K562 (cell line): ENCODE data around the gene CALHM2. TPM values are rescaled to one million over a fixed set of nuclear protein-coding genes. Genes with fewer than 3 reads are reported as not detected.

Source experiments
- ATAC-seq: fragments of 200-7000 bp; cut with Tn5 transposase; 3 replicates; pipeline ENCODE4 v1.9.1; 2020; ENCODE audit warnings: moderate library complexity
- BruUV-seq: library from RNA; stranded (reverse); fragments of 400-500 nt; replicated peaks from 2 replicates; lab custom pipeline; 2021; lab: Mats Ljungman, UMichigan
- CTCF ChIA-PET: fragments of 300-600 bp; formaldehyde crosslinking; extraction: SDS; loops from one replicate; lab custom pipeline; 2021; ENCODE audit warnings: low intra/inter-chr PET ratio; lab: Yijun Ruan, JAX
- POLR2A ChIA-PET: fragments of 300-600, 350-650 bp; sonication (Branson Sonifier 250); formaldehyde crosslinking; extraction: SDS; loops from one replicate; lab custom pipeline; 2021; ENCODE audit warnings: antibody characterized with exemption, inconsistent platforms; lab: Yijun Ruan, JAX
- DNase-seq, 4 experiments: peaks; one replicate each; pipeline versions ENCODE4 v3.0.0 to v3.0.0-alpha.2; 2011 to 2018; ENCODE audit warnings: low spot score in 3 of 4, mixed read lengths in 3 of 4; ENCODE audit errors: extremely low read depth in 1 of 4
- FAIRE-seq: peaks from 2 replicates; lab custom pipeline; 2011; peaks lifted over from hg19 to GRCh38; lab: Jason Lieb, UNC
- H2AFZ ChIP-seq: 2 replicates; pipeline ENCODE4 v1.6.0; 2011; ENCODE audit warnings: low read depth, low read length, control low read depth, inconsistent platforms
- H3K27ac ChIP-seq: fragments of 200-600 bp; 3 replicates; pipeline ENCODE4 v1.8.0; 2011; ENCODE audit warnings: low read depth, mild to moderate bottlenecking, control low read depth, inconsistent platforms, low read length, moderate library complexity, mixed read lengths; ENCODE audit errors: extremely low read depth
- H3K27me3 ChIP-seq, 2 experiments: fragments of 300-600 bp in 1 of 2; 2 replicates in 1 of 2; 3 replicates in 1 of 2; pipeline versions ENCODE4 v1.6.0 to v1.8.0; 2011; ENCODE audit warnings: inconsistent platforms in 2 of 2, low read length in 2 of 2, mild to moderate bottlenecking in 1 of 2, mixed read lengths in 1 of 2, moderate library complexity in 1 of 2; ENCODE audit not compliant: control insufficient read depth in 2 of 2, insufficient read depth in 2 of 2
- H3K36me3 ChIP-seq: fragments of 300-600 bp; 3 replicates; pipeline ENCODE4 v1.8.0; 2011; ENCODE audit warnings: mild to moderate bottlenecking, low read length, inconsistent platforms; ENCODE audit not compliant: control insufficient read depth, insufficient read depth
- H3K4me1 ChIP-seq, 2 experiments: fragments of 200-600 bp in 1 of 2; replicated peaks in 1 of 2; 2 replicates in 1 of 2; 3 replicates in 1 of 2; pipeline versions ENCODE4 v1.5.1 to v1.8.0; 2011; ENCODE audit warnings: inconsistent platforms in 2 of 2, low read length in 2 of 2, mild to moderate bottlenecking in 1 of 2, mixed read lengths in 1 of 2, moderate library complexity in 1 of 2; ENCODE audit not compliant: control insufficient read depth in 2 of 2, insufficient read depth in 2 of 2
- H3K4me2 ChIP-seq: 2 replicates; pipeline ENCODE4 v1.6.1; 2011; ENCODE audit warnings: low read length, control low read depth, inconsistent platforms, mixed read lengths; ENCODE audit not compliant: insufficient read depth
- H3K4me3 ChIP-seq: fragments of 200-600 bp; sonication (generic), shearing (Covaris generic); 2 replicates; pipeline ENCODE4 v1.5.1; 2016; ENCODE audit warnings: control low read depth, inconsistent platforms
- H3K79me2 ChIP-seq: fragments of 200-600 bp; 3 replicates; pipeline ENCODE4 v1.8.0; 2011; ENCODE audit warnings: low read length, inconsistent platforms; ENCODE audit not compliant: control insufficient read depth, insufficient read depth
- H3K9ac ChIP-seq, 2 experiments: 2 replicates each; pipeline versions ENCODE4 v1.6.0 to v1.6.1; 2011; ENCODE audit warnings: low read depth in 2 of 2, low read length in 2 of 2, control low read depth in 1 of 2, inconsistent platforms in 1 of 2, mild to moderate bottlenecking in 1 of 2, mixed read lengths in 1 of 2; ENCODE audit not compliant: insufficient read depth in 1 of 2
- H3K9me1 ChIP-seq: one replicate; pipeline ENCODE4 v1.6.0; 2011; ENCODE audit warnings: inconsistent platforms, mild to moderate bottlenecking, low read length, moderate library complexity; ENCODE audit not compliant: control insufficient read depth, insufficient read depth
- H3K9me3 ChIP-seq: replicated peaks from 2 replicates; pipeline ENCODE4 v1.5.1; 2011; ENCODE audit warnings: low read depth, low read length, inconsistent platforms; ENCODE audit not compliant: control insufficient read depth, insufficient read depth
- H4K20me1 ChIP-seq: replicated peaks from 2 replicates; pipeline ENCODE4 v1.6.1; 2011; ENCODE audit warnings: low read length, inconsistent platforms, mixed read lengths; ENCODE audit not compliant: control insufficient read depth, insufficient read depth
- BCLAF1 ChIP-seq, 2 experiments: fragments of 450-650 bp in 1 of 2; IDR thresholded peaks; 2 replicates each; pipeline ENCODE4 v1.6.1; 2011 to 2017; ENCODE audit warnings: low read depth in 2 of 2, antibody characterized with exemption in 1 of 2, borderline replicate concordance in 1 of 2, low read length in 1 of 2, mild to moderate bottlenecking in 1 of 2, mixed read lengths in 1 of 2; ENCODE audit not compliant: control insufficient read depth in 1 of 2
- CBX8 ChIP-seq: fragments of 200-600 bp; sonication (generic); IDR thresholded peaks from 2 replicates; pipeline ENCODE4 v1.6.1; 2012; ENCODE audit warnings: borderline replicate concordance, mixed run types, low read depth, mild to moderate bottlenecking, moderate library complexity, mixed read lengths, low read length, control low read depth, inconsistent platforms; ENCODE audit not compliant: poor library complexity, severe bottlenecking; ENCODE audit errors: extremely low read depth
- CREB3L1 ChIP-seq: fragments of 450-650 bp; IDR thresholded peaks from 2 replicates; pipeline ENCODE4 v1.6.1; 2014; ENCODE audit warnings: low read depth, mild to moderate bottlenecking, moderate library complexity, borderline replicate concordance
- CTBP1 ChIP-seq: fragments of 450-650 bp; IDR thresholded peaks from 2 replicates; pipeline ENCODE4 v1.6.1; 2016; ENCODE audit warnings: borderline replicate concordance
- KDM1A ChIP-seq, 2 experiments: fragments of 450-650 bp; IDR thresholded peaks; 2 replicates each; pipeline ENCODE4 v1.6.1; 2016; ENCODE audit warnings: mild to moderate bottlenecking in 2 of 2
- MED1 ChIP-seq: sonication (generic); formaldehyde crosslinking; IDR thresholded peaks from 2 replicates; pipeline ENCODE4 v1.8.1; 2023; ENCODE audit warnings: missing genetic modification reagents, borderline replicate concordance
- NFYB ChIP-seq: IDR thresholded peaks from 2 replicates; pipeline ENCODE4 v1.6.1; 2011; ENCODE audit warnings: mild to moderate bottlenecking, moderate library complexity; ENCODE audit not compliant: insufficient read length; ENCODE audit errors: extremely low read depth
- SMAD4 ChIP-seq: fragments of 250-450 bp; sonication (Bioruptor Pico); conservative IDR thresholded peaks from 2 replicates; pipeline ENCODE4 v1.8.0; 2021; ENCODE audit warnings: inconsistent platforms, mild to moderate bottlenecking, moderate library complexity
- ZBTB8A ChIP-seq: fragments of 450-650 bp; IDR thresholded peaks from 2 replicates; pipeline ENCODE4 v1.6.1; 2018; ENCODE audit warnings: mild to moderate bottlenecking, moderate library complexity; ENCODE audit not compliant: partially characterized antibody
- ZNF197 ChIP-seq: fragments of 200-800 bp; sonication (Bioruptor generic); IDR thresholded peaks from 2 replicates; pipeline ENCODE4 v1.6.1; 2016; ENCODE audit warnings: low read depth, missing genetic modification characterization, missing compliant biosample characterization
- ZNF449 ChIP-seq: fragments of 250-450 bp; sonication (Bioruptor Pico); IDR thresholded peaks from 2 replicates; pipeline ENCODE4 v1.8.0; 2022; ENCODE audit warnings: moderate library complexity, mild to moderate bottlenecking, inconsistent platforms
- ZNF644 ChIP-seq: fragments of 200-800 bp; sonication (Bioruptor generic); IDR thresholded peaks from 2 replicates; pipeline ENCODE4 v1.6.1; 2016; ENCODE audit warnings: low read depth, missing genetic modification characterization, missing compliant biosample characterization
- WGBS: fragments of 100-300 bp; shearing (Covaris generic); methylation state at CpG from one replicate; pipeline ENCODE4 v1.1.6; 2016; ENCODE audit warnings: low coverage, mixed read lengths; ENCODE audit not compliant: insufficient coverage; ENCODE audit errors: missing lambda C conversion rate; 5-methylcytosine and 5-hydroxymethylcytosine counted together
- in situ Hi-C: fragments of 300-500 bp; cut with MboI; formaldehyde crosslinking; loops from 4 replicates; pipeline ENCODE4 v1.15.0; 2018; ENCODE audit warnings: inconsistent platforms, mixed read lengths
- intact Hi-C: fragments of 100-400 bp; cut with micrococcal nuclease; formaldehyde crosslinking; loops from 2 replicates; pipeline ENCODE4 v1.14.2; 2022
- polyA plus RNA-seq, 8 experiments: library from polyadenylated mRNA; depleted of rRNA in 4 of 8; stranded (reverse) in 5 of 8; unstranded in 3 of 8; fragments of >200 nt; fragmentation: Nextera tagmentation in 2 of 8; fragmentation: Illumina TruSeq in 1 of 8; extraction: Ambion mirVana in 2 of 8; extraction: Trizol in 1 of 8; gene quantifications; 2 replicates each; pipeline versions ENCODE4 v1.2.1 to v1.2.3, GENCODE V29; 2011 to 2014; ENCODE audit warnings: inconsistent platforms in 1 of 8, missing spikeins in 1 of 8
- total RNA-seq, 7 experiments: library from RNA; depleted of rRNA in 6 of 7; stranded (reverse); fragments of >200 nt in 6 of 7; fragmentation: Illumina TruSeq in 2 of 7; extraction: Trizol in 2 of 7; gene quantifications; 2 replicates each; pipeline versions ENCODE4 v1.2.1 to v1.2.3, GENCODE V29; 2011 to 2021; ENCODE audit warnings: low replicate concordance in 1 of 7

The CALHM2 gene
- total and polyA plus RNA-seq, 9 of the 15 experiments (the other 6 are each of a cell fraction or from before 2014, with no cell fraction given) = 0.08 to 0.14 (median 0.13) TPM; not detected in 6

GRCh38 chr10:103490986-103491314, 38.8 kb upstream of the CALHM2 start:
- no peaks in the 10 kb centered on the region for H3K9me1 ChIP-seq
- H3K9me3 ChIP-seq = no peaks in the 10 kb centered on the region
- BruUV-seq = no TSS peak
- H3K36me3 ChIP-seq = no peaks in the 10 kb centered on the region
- POLR2A ChIA-PET = interaction anchor here (0.8 to 1.7 kb wide), 5 partner anchors 9 to 19 kb away, joined by 3 to 4 read pairs (median 3); no protein-coding TSS in a partner anchor
- intact Hi-C loops (no loop called here), in situ Hi-C loops (no loop called here)
- H2AFZ ChIP-seq = no peak overlapping the region
- TF ChIP-seq ZNF197 = no peak
- no peak for TF ChIP-seq NFYB
- TF ChIP-seq BCLAF1 (IDR thresholded peaks at IDR 0.05; ENCODE audit: borderline replicate concordance in 1 of 2, control insufficient read depth in 1 of 2, low read depth in 2 of 2, low read length in 1 of 2) = no peak
- TF ChIP-seq CREB3L1 = no peak
- no peak for TF ChIP-seq CBX8
- TF ChIP-seq KDM1A (IDR thresholded peaks at IDR 0.05) = no peak
- TF ChIP-seq SMAD4 (CRISPR knock-in tag) = no peak
- no peak for TF ChIP-seq ZNF449
- TF ChIP-seq ZNF644 = no peak
- no peak for TF ChIP-seq CTBP1
- TF ChIP-seq ZBTB8A = no peak
- no peak for TF ChIP-seq MED1
- no peak overlapping the region for H3K4me2 ChIP-seq
- no peaks in the 10 kb centered on the region; the same call in 1 of the 2 replicates for H4K20me1 ChIP-seq
- H3K4me1 ChIP-seq = peaks cover 0 to 14% of the 10 kb centered on the region in 2 experiments; a peak in 2 of 5 replicates
- peaks cover 11 to 46% of the 10 kb centered on the region in 2 experiments; a peak in 4 of 5 replicates for H3K27me3 ChIP-seq
- no peak for ATAC-seq
- CTCF ChIA-PET = no interaction called here
- 40% methylated on average over 1 of the region's 1 CpG for WGBS
- no peak overlapping the region for H3K27ac ChIP-seq
- H3K9ac ChIP-seq = no peak overlapping the region
- no peak for FAIRE-seq
- H3K79me2 ChIP-seq = no peaks in the 10 kb centered on the region
- no peak for DNase-seq
- H3K4me3 ChIP-seq = no peak overlapping the region
